NK-92 treated with Interleukin-12 subunit alpha and Interleukin-12 subunit beta, amount 100 ng/mL, for 24 hours (cell line): ENCODE data around the gene ABCD1.

Source experiments
- DNase-seq: peaks from one replicate; lab custom pipeline; 2025; lab: John Stamatoyannopoulos, UW

The ABCD1 gene

GRCh38 chrX:153793291-153793690 lies 68.6 kb downstream of the ABCD1 start:
- DNase-seq = no peak
